A204.1 (cell line): Measurements from ENCODE around the gene SIT1.

Experiments used
- FAIRE-seq: peaks from 2 replicates; lab custom pipeline; 2012; peaks lifted over from hg19 to GRCh38; lab: Jason Lieb, UNC

Gene SIT1, protein sequence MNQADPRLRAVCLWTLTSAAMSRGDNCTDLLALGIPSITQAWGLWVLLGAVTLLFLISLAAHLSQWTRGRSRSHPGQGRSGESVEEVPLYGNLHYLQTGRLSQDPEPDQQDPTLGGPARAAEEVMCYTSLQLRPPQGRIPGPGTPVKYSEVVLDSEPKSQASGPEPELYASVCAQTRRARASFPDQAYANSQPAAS

DNA sequence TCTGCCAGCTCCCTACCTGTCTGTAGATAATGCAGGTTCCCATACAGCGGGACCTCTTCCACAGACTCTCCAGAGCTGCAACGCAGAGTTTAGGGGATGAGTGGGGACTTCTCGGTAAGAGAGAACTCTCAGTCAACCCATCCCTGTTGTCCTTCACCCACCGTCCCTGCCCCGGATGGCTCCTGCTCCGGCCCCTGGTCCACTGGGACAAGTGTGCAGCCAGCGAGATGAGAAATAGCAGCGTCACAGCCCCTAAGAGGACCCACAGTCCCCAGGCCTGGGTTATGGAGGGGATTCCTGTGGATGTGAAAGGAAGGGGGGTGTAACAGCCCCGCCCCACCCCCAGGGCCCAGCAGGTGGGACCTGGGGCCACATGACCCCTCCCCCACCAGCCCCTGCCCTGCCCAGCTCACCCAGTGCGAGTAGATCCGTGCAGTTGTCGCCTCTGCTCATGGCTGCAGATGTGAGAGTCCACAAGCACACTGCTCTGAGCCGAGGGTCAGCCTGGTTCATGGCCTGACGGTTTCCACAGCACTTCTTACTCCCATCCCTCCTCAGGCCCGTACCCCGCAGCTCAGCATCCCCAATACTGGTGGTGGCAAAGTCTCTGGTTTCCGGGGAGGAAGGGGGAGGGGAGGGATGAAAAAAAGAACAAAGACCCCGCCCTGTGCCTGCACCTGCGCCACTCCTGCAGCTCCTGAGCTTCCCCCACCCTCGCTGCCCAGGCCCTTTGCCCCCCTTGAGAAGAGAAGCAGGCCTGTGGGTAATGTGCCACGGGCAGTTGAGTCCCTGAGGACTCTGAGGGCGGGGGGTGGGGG is at the start of gene SIT1:
Gene SIT1 (minus strand): TSS at position 591 of the 818 bp plus-strand sequence. CDS start 78 bp downstream, at position 513.
- FAIRE-seq: no peak

DNA sequence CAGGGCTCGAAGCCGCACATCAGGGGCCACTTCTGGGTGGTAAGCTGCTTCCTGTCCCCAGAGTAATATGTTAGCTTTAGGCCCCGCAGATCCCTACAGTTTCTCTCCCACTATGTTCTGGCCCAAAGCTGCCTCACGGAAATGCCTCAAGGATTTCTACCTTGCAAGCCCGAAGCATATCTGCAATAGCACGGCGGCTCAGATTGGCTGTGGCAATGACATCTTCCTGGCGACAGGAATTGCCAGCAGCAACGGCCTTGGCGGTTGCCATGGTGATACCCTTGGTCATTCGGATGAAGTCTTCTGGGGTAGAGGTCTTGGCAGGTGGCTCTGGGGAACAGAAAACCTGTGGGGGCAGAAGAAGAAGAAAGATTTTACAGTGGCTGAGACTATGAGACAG is 49.3 kb upstream of the SIT1 start:
- FAIRE-seq: no peak

DNA sequence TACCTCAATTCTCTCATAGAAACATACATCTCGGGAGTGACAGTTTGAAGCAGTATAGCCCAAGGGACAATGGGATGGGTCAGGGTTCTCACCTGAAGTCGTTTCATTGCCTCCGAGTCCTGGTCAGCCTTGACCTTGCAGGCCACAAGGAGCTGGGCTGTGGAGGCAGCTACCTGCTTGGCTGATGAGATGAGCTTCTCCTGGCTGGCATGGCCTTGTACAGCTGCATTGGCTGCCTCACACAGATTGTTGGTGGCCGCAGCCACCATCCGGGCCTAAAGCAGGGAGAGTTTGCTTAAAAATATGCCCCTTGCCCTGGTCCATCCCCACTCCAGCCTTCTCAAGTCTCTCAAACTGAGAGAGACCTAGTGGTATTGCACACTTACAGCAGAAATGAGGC is 47.5 kb upstream of the SIT1 start:
- FAIRE-seq: no peak

DNA sequence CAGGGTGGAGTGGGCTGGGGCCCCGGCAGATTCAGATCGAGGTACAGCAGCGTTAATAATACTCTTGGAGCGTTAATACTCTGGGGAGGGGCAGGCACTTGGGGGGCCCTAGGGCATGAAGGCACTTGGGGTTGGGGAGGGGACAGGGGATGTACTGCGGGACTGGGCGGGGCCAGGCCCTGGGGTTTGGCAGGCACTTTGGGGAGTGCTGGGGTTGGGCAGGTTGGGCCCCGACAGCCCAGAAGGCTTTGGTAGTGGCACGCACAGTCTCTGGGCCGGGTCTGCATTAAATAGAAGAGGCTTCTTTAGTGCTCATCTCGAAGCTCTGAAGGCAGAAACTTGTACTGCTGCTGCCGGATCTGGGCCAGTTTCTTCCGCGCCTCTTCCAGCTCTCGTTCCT is 46.8 kb upstream of the SIT1 start:
- no peak for FAIRE-seq

DNA sequence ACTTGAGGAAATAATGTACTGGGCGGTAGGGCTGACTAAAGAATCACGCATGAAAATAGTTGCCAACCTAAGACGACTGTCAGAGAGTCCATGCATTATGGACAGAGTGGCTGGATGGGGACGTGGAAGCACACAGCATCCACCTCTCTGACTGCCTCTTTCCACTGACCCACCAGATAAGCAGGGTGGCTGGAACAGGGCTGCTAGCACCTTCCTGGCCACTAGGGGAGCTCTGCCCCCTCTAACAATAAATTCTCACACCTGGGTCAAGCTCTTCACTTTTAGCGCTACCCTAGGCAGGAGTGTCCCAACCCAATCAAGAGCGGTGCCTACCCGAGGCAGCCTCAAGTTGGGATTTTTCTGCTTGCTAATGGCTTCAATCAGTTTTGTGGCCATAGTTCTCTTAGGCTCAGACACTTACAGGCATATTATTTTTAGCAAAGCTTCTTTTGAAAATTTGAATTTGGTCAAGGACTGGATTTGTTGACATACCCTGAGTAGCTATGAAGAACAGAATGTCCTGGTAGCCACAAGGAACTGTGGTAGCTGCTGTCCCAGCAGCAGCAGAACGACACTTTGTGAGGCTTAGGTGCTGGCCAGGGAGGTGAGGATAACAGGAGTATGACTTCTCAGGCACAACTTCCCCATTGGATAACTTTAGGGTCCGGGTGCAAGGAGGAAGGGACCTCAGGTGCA is 45.9 kb upstream of the SIT1 start:
- FAIRE-seq: no peak

DNA sequence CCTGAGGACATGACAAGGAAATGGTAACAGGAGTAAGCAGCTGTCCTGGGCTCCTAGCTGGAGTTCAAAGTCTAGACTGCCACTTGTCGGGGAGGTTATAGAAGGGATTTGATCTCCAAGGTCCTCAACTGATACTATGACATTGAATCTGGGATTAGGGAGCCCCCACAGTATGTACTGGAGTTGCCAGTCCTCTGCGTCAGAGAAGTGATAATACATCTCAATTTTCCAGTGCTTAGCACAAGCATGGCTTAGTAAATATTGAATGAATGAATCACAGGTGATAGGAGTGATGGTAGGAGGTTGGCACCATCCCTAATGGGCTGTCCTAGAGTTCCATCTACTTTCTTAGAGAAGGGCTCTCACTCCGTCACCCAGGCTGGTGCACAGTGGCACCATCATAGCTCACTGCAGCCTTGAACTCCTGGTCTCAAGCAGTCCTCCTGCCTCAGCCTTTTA is 45.2 kb upstream of the SIT1 start:
- FAIRE-seq: no peak

DNA sequence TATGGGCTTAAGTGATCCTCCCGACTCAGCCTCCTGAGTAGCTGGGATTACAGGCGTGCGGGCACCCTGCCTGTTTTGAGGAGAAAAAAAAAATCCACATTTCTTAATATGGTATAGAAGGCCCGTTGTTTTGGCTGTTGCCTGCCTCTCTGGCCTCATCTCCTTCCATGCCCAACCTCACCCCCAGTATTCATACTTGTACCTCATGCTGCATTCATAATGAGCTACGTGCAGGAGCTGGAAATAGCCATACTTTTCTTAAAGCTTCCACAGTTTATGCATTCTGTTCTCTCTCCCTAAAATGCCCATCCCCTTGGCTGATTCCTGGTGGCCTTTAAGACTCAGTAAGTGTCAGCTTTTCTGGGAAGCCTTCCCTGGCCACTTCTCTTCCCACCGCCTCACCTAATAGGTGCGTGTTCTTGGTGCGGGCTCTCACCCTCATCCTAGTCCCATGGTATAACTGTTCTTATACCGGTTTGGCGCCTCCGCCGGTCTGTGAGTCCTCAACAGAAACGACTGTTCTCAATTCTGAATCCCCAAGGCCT is 41.1 kb upstream of the SIT1 start:
- FAIRE-seq: no peak

DNA sequence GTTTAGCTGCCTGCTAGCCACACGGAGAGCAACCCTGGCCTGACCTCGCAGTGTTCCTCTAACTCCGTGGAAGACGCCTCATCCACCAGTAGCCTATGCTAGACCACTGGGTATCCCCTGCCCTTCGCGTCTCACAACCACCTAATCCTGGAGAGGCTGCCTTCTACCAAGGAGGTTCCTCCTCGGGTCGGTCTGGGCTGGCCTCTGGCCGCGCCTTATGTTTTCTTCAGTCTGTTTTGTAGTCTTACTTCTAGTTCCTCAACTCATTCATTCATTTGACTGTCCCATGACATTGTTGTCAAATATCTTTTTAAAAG is 40.6 kb upstream of the SIT1 start:
- FAIRE-seq: no peak

DNA sequence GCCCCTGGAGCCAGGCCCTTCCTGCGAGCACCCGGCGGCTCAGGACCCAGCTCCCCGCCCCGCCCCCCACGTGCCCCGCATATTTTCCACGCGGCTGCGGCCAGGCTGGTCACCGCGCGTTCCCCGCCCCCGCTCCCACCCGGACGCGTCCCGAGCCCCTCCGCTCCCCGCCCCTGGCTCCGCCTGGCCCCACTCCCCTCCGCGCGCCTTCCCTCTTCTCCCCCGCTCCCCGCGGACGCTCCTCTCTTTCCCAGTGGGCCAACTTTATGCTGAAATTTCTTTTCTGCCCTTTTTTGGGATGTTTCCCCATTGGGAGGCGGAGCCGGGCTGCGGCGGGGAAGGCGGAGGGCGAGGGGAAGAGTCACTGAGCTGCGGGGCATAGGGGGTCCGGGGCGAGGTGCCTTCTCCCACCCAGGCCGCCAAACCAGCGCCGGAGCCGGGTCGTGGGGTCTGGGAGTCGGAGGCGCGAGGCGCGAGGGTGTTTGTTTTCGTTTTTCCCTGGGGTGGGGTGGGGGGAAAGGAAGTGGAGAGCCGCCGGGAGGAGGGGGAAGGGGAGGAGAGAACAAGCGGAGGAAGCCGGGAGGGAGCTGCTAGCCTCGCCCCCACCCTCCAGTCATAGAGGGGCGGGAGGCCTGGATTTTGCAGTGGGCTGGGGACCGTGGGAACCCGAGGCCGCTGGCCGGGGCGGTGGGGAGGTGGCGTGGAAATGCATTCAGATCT is 40.0 kb upstream of the SIT1 start:
- FAIRE-seq: no peak

DNA sequence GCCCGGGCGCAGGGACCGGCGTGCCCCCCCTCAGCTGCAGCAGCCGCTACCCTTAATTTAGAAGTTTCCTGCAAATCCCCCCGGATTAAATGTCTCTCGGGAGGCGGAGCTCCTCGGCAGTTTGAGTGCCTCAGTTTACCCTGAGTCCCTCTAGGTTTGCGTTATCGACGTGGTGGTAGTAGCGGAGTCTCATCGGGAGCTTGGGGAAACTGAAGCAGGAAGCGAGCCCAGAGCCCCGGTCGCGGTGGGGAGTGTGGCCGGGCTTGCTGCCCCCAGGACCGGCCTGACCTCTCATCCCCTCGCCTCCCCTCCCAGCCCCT is 39.5 kb upstream of the SIT1 start:
- no peak for FAIRE-seq

DNA sequence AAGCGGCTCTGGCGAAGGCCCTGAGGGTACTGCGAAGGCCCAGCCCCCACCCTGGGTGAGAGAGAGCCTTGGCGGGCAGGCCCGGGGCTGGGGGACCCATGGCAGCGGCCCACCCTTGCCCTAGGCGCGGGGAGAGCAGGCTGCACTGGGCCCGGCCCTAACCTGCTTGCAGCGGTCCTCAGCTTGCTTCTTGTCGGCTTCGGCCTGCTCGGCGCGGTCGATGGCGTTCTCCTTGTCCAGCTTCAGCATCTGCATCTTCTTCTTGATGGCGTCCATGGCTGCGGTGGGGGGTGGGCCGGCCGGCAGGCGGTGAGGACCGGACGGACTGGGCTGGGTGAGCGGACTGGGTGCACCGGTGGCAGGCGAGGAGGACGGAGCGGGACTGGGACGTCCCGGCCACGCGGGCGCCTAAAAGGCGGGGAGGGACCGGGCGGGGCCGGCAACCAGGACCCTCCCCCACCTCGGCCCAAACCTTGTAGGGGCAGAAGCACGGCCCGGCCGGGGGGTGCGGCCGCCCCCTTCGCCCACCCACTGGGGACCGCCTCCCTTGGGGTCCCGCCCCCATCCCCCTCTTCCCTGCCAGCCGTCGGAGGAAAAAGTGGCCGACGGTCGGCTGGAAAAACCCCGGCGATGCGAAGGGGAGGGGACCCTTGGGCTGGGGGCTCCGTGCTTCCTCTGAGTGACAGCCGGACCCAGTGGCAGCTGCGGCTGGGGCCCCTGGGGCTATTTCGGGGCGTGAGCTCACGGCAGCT is 39.0 kb upstream of the SIT1 start, which contains the start of gene TPM2:
Gene TPM2 (minus strand): TSS at position 384 of the 752 bp plus-strand sequence. CDS start 108 bp downstream, at position 276.
- FAIRE-seq: no peak

DNA sequence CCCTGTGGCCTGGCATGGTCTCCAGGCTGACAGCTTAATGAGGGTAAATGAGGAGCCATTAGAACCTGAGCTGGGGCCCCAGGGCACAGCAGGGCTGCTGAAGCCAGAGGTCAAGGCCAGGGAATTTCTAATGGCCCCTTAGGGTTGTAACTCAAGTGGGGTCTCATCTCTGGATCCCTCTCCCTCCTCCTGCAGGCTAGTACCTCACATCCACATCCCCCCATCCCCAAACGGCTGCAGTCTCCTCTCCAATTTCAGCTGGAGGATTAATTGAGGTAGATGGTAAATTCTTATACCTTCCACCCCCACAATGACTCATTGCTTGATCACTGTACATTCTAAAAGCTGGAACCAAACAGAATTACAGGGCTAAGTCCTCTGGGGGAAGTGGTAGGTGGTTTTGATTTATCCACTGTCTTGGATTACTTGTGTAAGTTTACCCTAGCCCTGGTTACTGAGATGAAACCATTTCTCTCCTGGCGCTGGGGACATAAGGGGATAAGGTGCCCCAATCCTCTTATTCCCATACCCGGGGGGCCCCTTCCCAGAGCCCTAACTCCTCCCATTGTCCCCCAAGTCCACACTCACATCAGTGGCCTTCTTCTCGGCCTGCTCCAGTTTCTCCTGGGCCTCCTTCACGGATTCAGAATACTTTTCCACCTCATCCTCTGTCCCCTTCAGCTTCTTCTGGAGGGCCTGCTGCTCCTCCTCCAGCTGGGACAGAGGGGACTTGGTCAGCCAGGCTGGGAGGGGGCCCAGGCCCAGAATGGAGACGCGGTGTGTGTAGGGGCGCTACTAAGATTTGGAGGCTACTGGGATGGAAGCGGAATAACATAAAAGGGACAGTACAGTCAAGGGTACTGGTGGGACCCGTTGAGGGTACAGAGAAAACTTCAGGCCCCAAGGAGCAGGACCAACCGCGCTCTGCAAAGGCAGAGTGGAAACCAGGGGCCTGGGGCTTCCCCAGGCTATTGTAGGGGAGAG is 38.1 kb upstream of the SIT1 start:
- no peak for FAIRE-seq

DNA sequence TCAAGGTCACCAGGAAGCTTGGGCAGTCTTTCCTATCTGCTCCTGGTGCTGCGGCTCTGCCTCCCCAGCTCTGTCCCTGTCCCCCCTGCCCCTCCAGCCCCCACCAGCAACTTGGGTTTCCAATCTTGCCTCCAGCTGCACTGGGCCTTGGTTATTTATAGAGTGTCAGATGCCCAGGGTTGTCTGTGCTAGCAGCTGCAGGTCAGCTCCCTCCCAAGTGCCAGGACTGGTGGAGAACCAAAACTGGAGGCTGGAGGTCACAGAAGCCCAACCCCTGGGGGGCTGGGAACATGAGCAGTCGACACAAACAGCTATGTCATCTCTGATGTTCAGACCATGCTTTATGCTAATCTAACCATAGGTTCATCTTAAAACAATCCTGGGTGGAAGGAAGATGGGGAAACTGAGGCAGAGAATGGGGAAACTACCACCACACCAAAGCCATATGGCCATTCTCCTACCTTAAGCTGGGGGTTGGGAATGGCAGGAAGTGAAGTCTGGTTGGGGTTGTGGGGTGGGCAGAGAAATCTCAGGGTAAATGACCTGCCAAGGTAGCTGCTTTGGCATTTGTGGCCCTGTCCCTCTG is 37.3 kb upstream of the SIT1 start:
- FAIRE-seq: no peak

DNA sequence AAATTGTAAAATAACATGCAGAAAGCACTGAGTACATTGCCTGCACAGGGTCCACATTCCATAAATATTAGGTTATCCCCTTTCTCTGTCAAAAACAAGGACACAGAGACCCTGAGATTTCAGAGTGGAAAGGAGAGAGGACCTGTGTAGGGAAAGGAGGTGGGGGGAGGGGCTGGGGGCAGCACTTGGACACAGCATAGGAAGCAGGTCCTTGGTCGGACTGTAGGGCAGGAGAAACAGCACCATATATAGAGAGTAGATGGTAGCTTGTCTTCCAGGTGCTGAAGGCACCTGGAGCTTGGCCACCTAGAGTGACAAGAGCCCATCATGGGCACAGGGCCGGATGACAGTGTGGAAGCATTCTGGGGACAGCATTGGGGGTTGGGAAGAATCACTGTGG is 36.6 kb upstream of the SIT1 start:
- FAIRE-seq: no peak

DNA sequence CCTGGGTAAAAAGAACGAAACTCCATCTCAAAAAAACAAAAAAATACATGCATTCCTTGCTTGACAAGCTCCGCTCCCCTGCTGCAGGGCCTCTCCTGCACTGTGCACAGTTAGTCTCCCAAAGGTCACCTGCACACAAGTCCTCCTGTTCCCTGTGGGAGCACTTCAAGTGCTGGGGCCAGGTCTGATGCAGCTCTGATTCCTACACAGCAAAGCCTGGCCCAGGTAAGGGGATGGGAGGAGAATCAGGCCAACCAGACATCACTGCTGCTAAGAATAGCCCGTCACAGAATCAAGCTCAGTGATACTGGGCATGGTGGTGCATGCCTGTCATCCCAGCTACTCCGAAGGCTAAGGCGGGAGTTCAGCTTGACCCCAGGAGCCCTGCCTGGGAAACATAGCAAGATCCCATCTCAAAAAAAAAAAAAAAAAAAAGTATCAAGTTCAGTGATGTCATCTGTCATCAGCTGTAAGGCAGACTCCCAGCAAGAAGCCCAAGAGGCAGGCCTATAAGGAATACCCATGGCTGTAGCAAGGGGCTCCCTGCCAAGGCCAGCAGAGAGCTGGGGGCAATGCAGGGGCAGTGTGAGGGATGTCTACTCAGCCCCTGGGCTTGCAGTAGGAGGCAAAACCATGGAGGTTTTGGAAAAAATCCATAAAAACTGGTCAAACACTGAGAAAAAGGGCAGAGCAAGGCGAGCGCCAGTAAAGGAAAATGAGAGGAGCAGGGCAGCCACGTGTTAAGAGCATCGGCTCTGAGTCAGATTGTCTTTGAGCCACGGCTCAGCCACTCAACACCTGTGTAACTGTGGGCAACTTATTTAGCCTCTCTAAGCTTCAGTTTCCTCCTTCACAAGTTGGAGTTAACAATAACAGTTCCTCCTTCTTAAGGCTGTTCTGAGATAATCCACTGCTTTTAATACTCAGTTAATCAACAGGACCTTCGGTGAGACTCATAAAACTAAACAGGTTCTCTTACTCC is 35.8 kb upstream of the SIT1 start:
- FAIRE-seq: no peak

DNA sequence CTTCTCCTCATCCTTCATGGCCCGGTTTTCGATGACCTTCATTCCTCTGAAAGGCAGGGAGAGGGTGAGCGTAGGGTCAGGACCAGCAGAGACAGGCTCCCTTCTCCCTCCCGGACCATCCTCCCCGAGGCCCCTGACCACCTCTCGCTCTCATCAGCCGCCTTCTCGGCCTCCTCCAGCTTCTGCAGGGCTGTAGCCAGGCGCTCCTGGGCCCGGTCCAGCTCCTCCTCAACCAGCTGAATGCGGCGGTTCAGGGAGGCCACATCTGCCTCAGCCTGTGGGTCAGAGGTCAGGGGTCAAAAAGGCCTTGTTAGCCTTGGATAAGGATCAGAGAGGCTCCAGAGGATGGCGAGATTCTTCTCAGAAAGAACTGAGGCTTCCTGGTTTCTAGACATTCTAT is 34.8 kb upstream of the SIT1 start:
- no peak for FAIRE-seq

DNA sequence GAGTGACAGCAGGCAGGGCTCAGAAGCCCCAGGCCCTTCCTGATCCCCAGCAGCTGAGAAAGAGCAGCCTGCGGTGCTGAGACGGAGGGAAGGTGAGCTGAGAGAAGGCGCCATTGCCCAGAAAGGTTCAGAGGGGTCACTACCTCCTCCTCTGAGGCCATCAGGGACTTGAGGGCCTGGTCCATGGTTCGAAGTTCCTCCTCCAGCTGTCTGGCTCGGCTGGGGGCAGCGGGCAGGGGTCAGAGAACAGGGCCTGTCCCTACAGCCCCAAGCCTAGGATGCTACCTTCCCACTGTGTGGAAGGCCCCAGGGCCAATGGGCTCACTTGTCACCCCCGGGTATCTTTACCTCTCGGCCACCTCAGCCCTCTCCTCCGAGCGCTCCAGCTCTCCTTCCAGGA is 34.2 kb upstream of the SIT1 start:
- FAIRE-seq: no peak

DNA sequence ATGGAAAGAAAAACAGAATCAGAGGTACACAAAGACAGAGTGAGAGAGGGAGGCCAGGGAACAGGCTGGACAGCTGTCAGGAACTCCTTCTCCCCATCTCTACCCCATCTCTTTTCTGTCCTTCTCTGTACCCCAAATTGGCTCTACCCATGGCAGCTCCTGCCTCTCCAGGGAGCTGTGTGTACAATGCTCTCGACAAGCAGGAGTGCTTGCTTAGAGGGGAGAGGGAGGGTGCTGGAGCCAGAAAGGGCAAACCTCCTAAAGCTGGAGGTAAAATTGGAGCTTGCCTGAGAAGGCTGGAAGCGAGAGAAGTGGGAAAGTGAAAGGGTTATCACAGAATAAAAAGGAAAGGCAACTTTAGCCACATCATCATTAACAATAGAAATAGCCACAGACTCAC is 32.6 kb upstream of the SIT1 start:
- no peak for FAIRE-seq
